Panc1 (cell line): ENCODE results near the gene SAMD4A. TPM values are rescaled to one million over a fixed set of nuclear protein-coding genes. Genes with fewer than 3 reads are reported as not detected.
"Not testable (repeated sequence)": the region's sequence is repeated elsewhere in the genome, so short reads cannot be mapped to it uniquely, and the experiment has no call there.

Source experiments
- ATAC-seq: fragments of 200-7000 bp; cut with Tn5 transposase; 2 replicates; pipeline ENCODE4 v1.9.1; 2020; ENCODE audit warnings: mild to moderate bottlenecking, moderate library complexity
- BruUV-seq: library from RNA; stranded (reverse); fragments of 400-500 nt; replicated peaks from 2 replicates; lab custom pipeline; 2021; lab: Mats Ljungman, UMichigan
- CTCF ChIA-PET: fragments of 300-600 bp; sonication (Branson Sonifier 250); formaldehyde crosslinking; loops from one replicate; lab custom pipeline; 2022; ENCODE audit warnings: antibody characterized with exemption; lab: Charles Lee
- POLR2A ChIA-PET: fragments of 300-600 bp; sonication (Branson Sonifier 250); formaldehyde crosslinking; loops from one replicate; lab custom pipeline; 2022; ENCODE audit warnings: antibody characterized with exemption; lab: Charles Lee
- DNase-seq: peaks from one replicate; pipeline ENCODE4 v3.0.0-alpha.2; 2010; ENCODE audit warnings: low read depth, low spot score
- H3K27ac ChIP-seq: 2 replicates; pipeline ENCODE4 v1.5.1; 2011; ENCODE audit warnings: mild to moderate bottlenecking, low read length, inconsistent platforms
- H3K27me3 ChIP-seq: fragments of 200-500 bp; sonication (Bioruptor generic); 2 replicates; pipeline ENCODE4 v1.6.0; 2014; ENCODE audit warnings: low read length, inconsistent platforms; ENCODE audit not compliant: control insufficient read depth, insufficient read depth
- H3K36me3 ChIP-seq: fragments of 200-500 bp; sonication (Bioruptor generic); 2 replicates; pipeline ENCODE4 v1.5.1; 2014; ENCODE audit warnings: inconsistent platforms, mild to moderate bottlenecking, low read length, moderate library complexity; ENCODE audit not compliant: control insufficient read depth, insufficient read depth
- H3K4me1 ChIP-seq: 2 replicates; pipeline ENCODE4 v1.5.1; 2011; ENCODE audit warnings: inconsistent platforms, mild to moderate bottlenecking, low read length, moderate library complexity; ENCODE audit not compliant: control insufficient read depth, insufficient read depth
- H3K4me3 ChIP-seq, 2 experiments: 2 replicates each; pipeline ENCODE4 v1.5.1; 2011 to 2012; ENCODE audit warnings: low read depth in 2 of 2, low read length in 2 of 2, mild to moderate bottlenecking in 2 of 2, inconsistent platforms in 1 of 2, moderate library complexity in 1 of 2
- H3K9me3 ChIP-seq: fragments of 200-500 bp; sonication (Bioruptor generic); 2 replicates; pipeline ENCODE4 v1.5.1; 2014; ENCODE audit warnings: low read depth, mild to moderate bottlenecking, inconsistent platforms, low read length, moderate library complexity; ENCODE audit not compliant: control insufficient read depth, insufficient read depth
- CTCF ChIP-seq: fragments of 450-650 bp; IDR thresholded peaks from 2 replicates; pipeline ENCODE4 v1.5.1; 2017; ENCODE audit warnings: mild to moderate bottlenecking
- POLR2AphosphoS5 ChIP-seq: IDR thresholded peaks from 2 replicates; pipeline ENCODE4 v1.6.1; 2012; ENCODE audit warnings: mild to moderate bottlenecking, low read depth, low read length, moderate library complexity
- REST ChIP-seq, 2 experiments: IDR thresholded peaks; 2 replicates each; pipeline ENCODE4 v1.6.1; 2011 to 2012; ENCODE audit warnings: low read depth in 2 of 2, control low read depth in 1 of 2, low read length in 1 of 2, mild to moderate bottlenecking in 1 of 2, moderate library complexity in 1 of 2; ENCODE audit not compliant: insufficient read depth in 1 of 2
- SIN3A ChIP-seq: IDR thresholded peaks from 2 replicates; pipeline ENCODE4 v1.6.1; 2012; ENCODE audit warnings: low read depth, mild to moderate bottlenecking, low read length, moderate library complexity, borderline replicate concordance; ENCODE audit not compliant: insufficient read depth
- TCF7L2 ChIP-seq: IDR thresholded peaks from 2 replicates; pipeline ENCODE4 v1.6.1; 2011; ENCODE audit warnings: mild to moderate bottlenecking, low read depth, low read length, inconsistent platforms
- in situ Hi-C: cut with HindIII; loops from 2 replicates; pipeline ENCODE4 v1.10.0; 2016; ENCODE audit warnings: low sequenced_read_pairs, low pct_unique_long_range_greater_than_20kb
- intact Hi-C: fragments of 100-400 bp; cut with micrococcal nuclease; formaldehyde crosslinking; loops from one replicate; pipeline ENCODE4 v1.10.0; 2022; ENCODE audit not compliant: unreplicated experiment
- total RNA-seq: library from RNA; stranded (reverse); gene quantifications from one replicate; pipeline ENCODE4 v1.2.1, GENCODE V29; 2021; ENCODE audit not compliant: unreplicated experiment

The SAMD4A gene
- total RNA-seq, 1 experiment from 2014 or later, result 15.2 TPM

DNA sequence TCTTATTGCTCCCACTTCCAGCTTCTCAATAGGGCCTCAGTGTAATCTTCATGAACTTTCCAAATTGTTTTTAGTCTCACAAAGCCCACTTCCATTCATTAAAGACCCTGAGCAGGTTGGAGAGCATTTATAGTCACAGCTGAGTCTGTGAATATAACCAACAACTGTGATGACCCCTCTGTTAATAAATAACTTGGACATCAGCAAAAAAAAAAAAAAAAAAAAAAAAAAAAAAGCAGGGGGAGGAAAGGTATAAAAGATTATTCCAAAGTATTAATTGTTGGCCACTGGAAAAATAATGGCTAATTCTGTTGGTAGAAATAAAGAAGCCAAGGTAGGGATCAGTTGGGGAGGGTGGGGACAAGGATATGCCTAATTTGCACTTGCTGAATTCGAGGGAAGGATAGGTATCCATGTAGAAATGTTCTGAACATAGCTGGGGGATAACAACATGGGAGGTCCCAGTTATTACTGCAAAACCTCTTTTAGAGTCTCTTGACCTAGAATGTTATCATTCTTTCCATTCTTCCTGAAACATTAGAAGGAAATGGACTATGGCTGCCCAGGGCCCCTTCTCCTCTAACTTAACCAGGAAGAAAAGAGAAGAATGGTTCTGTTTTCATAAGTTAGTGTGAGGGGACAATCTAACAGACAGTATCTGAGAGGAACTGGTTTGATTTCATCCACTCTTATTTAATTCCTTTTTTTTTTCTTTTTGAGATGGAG is 56.5 kb downstream of the SAMD4A start:
- intact Hi-C loops, result no loop called here
- Histone ChIP-seq H3K4me1 (peaks cover 4% of the 10 kb centered on the region; the same call in 1 of the 2 replicates), H3K4me3 (no peak overlapping the region), H3K9me3 (no peaks in the 10 kb centered on the region), H3K27ac (no peak overlapping the region), H3K27me3 (no peaks in the 10 kb centered on the region), H3K36me3 (no peaks in the 10 kb centered on the region)
- ChIA-PET CTCF (no interaction called here), POLR2A (interaction anchor here (0.6 kb wide), 1 partner anchor 42 kb away, joined by 8 read pairs; no protein-coding TSS in a partner anchor)
- no TSS peak for BruUV-seq
- DNase-seq (no peak), ATAC-seq (no peak)
- in situ Hi-C loops, result no loop called here
- TF ChIP-seq TCF7L2, result no peak
- no peak for TF ChIP-seq SIN3A
- no peak for TF ChIP-seq POLR2AphosphoS5
- no peak for TF ChIP-seq REST (IDR thresholded peaks at IDR 0.05; ENCODE audit: insufficient read depth in 1 of 2, low read depth in 2 of 2, low read length in 1 of 2)

DNA sequence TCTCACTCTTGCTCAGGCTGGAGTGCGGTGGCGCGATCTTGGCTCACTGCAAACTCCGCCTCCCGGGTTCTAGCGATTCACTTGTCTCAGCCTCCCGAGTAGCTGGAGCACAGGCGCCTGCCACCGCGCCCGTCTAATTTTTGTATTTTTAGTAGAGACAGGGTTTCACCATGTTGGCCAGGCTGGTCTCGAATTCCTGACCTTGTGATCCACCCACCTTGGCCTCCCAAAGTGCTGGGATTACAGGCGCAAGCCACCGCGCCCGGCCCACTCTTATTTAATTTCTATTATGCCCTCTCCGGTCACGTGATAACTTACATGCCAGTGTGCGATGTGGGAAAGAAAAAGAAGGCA is 57.1 kb downstream of the SAMD4A start:
- H3K4me1 ChIP-seq, intact Hi-C loops, ATAC-seq, BruUV-seq, POLR2A ChIA-PET, H3K9me3 ChIP-seq, in situ Hi-C loops, DNase-seq, H3K27me3 ChIP-seq, CTCF ChIA-PET, H3K4me3 ChIP-seq, H3K36me3 ChIP-seq, H3K27ac ChIP-seq: not testable (repeated sequence)

DNA sequence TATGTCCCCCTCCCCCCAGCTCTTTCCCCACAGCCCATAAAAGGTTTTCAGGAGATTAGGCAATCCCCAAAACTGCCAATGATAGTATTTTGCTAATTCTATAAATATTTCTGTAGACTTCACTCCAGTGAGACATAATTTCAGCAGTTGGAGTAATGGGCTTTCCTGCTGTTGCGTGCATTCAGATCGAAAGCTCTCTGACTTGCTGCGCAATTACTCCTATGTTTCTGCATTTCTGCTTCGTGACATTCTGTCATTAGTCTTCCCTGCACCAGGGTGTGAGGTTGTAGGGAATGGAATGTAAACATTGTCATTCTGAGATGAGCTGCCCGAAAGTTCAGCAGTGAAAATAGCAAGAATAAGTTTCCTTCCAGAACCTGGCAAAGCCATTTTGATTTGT is 58.2 kb downstream of the SAMD4A start:
- TF ChIP-seq SIN3A (no peak), TCF7L2 (no peak), REST (IDR thresholded peaks at IDR 0.05; ENCODE audit: insufficient read depth in 1 of 2, low read depth in 2 of 2, low read length in 1 of 2) (no peak), POLR2AphosphoS5 (no peak), CTCF (no peak)
- DNase-seq (no peak), ATAC-seq (no peak)
- H3K4me1 ChIP-seq, result peaks cover 4% of the 10 kb centered on the region; the same call in 1 of the 2 replicates
- CTCF ChIA-PET, result no interaction called here
- no peak overlapping the region for H3K4me3 ChIP-seq
- no peaks in the 10 kb centered on the region for H3K27me3 ChIP-seq
- BruUV-seq, result no TSS peak
- in situ Hi-C loops, result no loop called here
- H3K9me3 ChIP-seq, result no peaks in the 10 kb centered on the region
- H3K27ac ChIP-seq, result no peak overlapping the region
- intact Hi-C loops, result no loop called here
- POLR2A ChIA-PET, result no interaction called here
- no peaks in the 10 kb centered on the region for H3K36me3 ChIP-seq
